A549 (cell line): ENCODE results near the gene AHCYL2.

Experiments
- CEBPB ChIP-seq, 2 experiments: fragments of >200 bp in 1 of 2; sonication (Bioruptor Twin) in 1 of 2; formaldehyde crosslinking in 1 of 2; IDR thresholded peaks; 2 replicates each; pipeline ENCODE4 v1.6.1; 2012 to 2016
- CTCF ChIP-seq: fragments of >200 bp; sonication (Bioruptor Twin); formaldehyde crosslinking; IDR thresholded peaks from 3 replicates; pipeline ENCODE4 v1.5.1; 2016
- E2F6 ChIP-seq: IDR thresholded peaks from 2 replicates; pipeline ENCODE4 v1.6.1; 2012; ENCODE audit warnings: low read depth, borderline replicate concordance
- HOXA7 ChIP-seq: fragments of 250-450 bp; sonication (Bioruptor Pico); IDR thresholded peaks from 2 replicates; pipeline ENCODE4 v1.5.0; 2020; ENCODE audit warnings: mild to moderate bottlenecking, moderate library complexity
- HOXB5 ChIP-seq: fragments of 250-450 bp; sonication (Bioruptor Pico); IDR thresholded peaks from 2 replicates; pipeline ENCODE4 v1.5.0; 2020; ENCODE audit warnings: mild to moderate bottlenecking, moderate library complexity
- MAX ChIP-seq: IDR thresholded peaks from 2 replicates; pipeline ENCODE4 v1.6.1; 2012
- NR3C1 ChIP-seq: fragments of >200 bp; sonication (Bioruptor Twin); formaldehyde crosslinking; IDR thresholded peaks from 3 replicates; pipeline ENCODE4 v1.6.1; 2017
- PBX3 ChIP-seq: IDR thresholded peaks from 2 replicates; pipeline ENCODE4 v1.6.1; 2012
- POLR2A ChIP-seq: IDR thresholded peaks from 2 replicates; pipeline ENCODE4 v1.6.1; 2012; ENCODE audit warnings: mild to moderate bottlenecking, low read length
- RAD21 ChIP-seq, 2 experiments: fragments of >200 bp in 1 of 2; sonication (Bioruptor Twin) in 1 of 2; formaldehyde crosslinking in 1 of 2; IDR thresholded peaks in 1 of 2; conservative IDR thresholded peaks in 1 of 2; 2 replicates in 1 of 2; 3 replicates in 1 of 2; pipeline ENCODE4 v1.6.1; 2012 to 2018; ENCODE audit warnings: inconsistent platforms in 1 of 2
- SMC3 ChIP-seq: fragments of >200 bp; sonication (Bioruptor Twin); formaldehyde crosslinking; IDR thresholded peaks from 3 replicates; pipeline ENCODE4 v1.6.1; 2018; ENCODE audit warnings: inconsistent platforms
- SREBF2 ChIP-seq: fragments of 450-650 bp; IDR thresholded peaks from 2 replicates; pipeline ENCODE4 v1.6.1; 2014; ENCODE audit warnings: mild to moderate bottlenecking, moderate library complexity
- TP53 ChIP-seq: fragments of 250-450 bp; sonication (Bioruptor Pico); IDR thresholded peaks from 2 replicates; pipeline ENCODE4 v1.5.0; 2021; ENCODE audit warnings: mild to moderate bottlenecking, moderate library complexity
- ZFP36 ChIP-seq: fragments of 450-650 bp; IDR thresholded peaks from 2 replicates; pipeline ENCODE4 v1.6.1; 2014; ENCODE audit warnings: borderline replicate concordance; ENCODE audit not compliant: partially characterized antibody

GRCh38 chr7:129193892-129194291, 30.9 kb upstream of the AHCYL2 start:
- TF ChIP-seq POLR2A (no peak), CTCF (no peak), RAD21 (conservative IDR thresholded peaks at IDR 0.05 in 1 of 2, IDR thresholded peaks at IDR 0.05 in 1 of 2) (no peak), HOXA7 (CRISPR knock-in tag) (no peak), SMC3 (no peak), MAX (no peak), CEBPB (IDR thresholded peaks at IDR 0.05) (no peak), NR3C1 (no peak), PBX3 (no peak), SREBF2 (no peak), HOXB5 (CRISPR knock-in tag) (no peak), ZFP36 (no peak), TP53 (CRISPR knock-in tag) (no peak), E2F6 (no peak)
